CD4-positive, alpha-beta T cell treated with Interleukin-12 subunit alpha and Interleukin-12 subunit beta, for 1 hour (primary cell): Measurements from ENCODE around the gene NDUFS2.
A peak's percentile ranks its signal among the peaks of the same experiment; 100 is the strongest.
"Not testable (repeated sequence)": the region's sequence is repeated elsewhere in the genome, so short reads cannot be mapped to it uniquely, and the experiment has no call there.

Experiments used
- DNase-seq: peaks from one replicate; pipeline ENCODE4 v3.0.0-alpha.2; 2020

NDUFS2 gene

GRCh38 chr1:161255955-161256520, 53.9 kb downstream of the NDUFS2 start:
- not testable (repeated sequence) for DNase-seq

DNA sequence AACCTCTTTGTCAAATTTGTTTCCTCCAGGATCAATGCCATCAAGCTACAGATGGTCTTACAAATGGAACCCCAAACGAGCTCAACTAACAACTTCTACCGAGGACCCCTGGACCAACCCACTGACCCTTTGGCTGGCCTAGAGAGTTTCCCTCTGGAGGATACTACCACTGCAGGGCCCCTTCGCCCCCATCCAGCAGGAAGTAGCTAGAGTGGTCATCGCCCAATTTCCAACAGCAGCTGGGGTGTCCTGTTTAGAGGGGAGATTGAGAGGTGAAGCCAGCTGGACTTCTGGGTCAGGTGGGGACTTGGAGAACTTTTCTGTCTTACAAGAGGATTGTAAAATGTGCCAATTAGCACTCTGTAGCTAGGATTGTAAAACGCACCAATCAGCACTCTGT, 54.9 kb downstream of the NDUFS2 start:
- DNase-seq = not testable (repeated sequence)

GRCh38 chr1:161258439-161259344, 56.5 kb downstream of the NDUFS2 start, which contains the start of gene PCP4L1:
PCP4L1 (plus strand) TSS chr1:161258745; CDS start chr1:161258975, 230 bp downstream.
- DNase-seq = peak; percentile 24

- DNase-seq = no peak
Measured at GRCh38 chr1:161259345-161259702, 57.2 kb downstream of the NDUFS2 start.

GRCh38 chr1:161259765-161260164, 57.6 kb downstream of the NDUFS2 start:
- DNase-seq = no peak

GRCh38 chr1:161260376-161261260, 58.5 kb downstream of the NDUFS2 start:
- no peak for DNase-seq

- no peak for DNase-seq
Measured at GRCh38 chr1:161261261-161262235, 59.4 kb downstream of the NDUFS2 start.
